ENCODE data around the gene SEPTIN3. TPM values are rescaled to one million over a fixed set of nuclear protein-coding genes. Genes with fewer than 3 reads are reported as not detected.

Gene SEPTIN3, protein sequence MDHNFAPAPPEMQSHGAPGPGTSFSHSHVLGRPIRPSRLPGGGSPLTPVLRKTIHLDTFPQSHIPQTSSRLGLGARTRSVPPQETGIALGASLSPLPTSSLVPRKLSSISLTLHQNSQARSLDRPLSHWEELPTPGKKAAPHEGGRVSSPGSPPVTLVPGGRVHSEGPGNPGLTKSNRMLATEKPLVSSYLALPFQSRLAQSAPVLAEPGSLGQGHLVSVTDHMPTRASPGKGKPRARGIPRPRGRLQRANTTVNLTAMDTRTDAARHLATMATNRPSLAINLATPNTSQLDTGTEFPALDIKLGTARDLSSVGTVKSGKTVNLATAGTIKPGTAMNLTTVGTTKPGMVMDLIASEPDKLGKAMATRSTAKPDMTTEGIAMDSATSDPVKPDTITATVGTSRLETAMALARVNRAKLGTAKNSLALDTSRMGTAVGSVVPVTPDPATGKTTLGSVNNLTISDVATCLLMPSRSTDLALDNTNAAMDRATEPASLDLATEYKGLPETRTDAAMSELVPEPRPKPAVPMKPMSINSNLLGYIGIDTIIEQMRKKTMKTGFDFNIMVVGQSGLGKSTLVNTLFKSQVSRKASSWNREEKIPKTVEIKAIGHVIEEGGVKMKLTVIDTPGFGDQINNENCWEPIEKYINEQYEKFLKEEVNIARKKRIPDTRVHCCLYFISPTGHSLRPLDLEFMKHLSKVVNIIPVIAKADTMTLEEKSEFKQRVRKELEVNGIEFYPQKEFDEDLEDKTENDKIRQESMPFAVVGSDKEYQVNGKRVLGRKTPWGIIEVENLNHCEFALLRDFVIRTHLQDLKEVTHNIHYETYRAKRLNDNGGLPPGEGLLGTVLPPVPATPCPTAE
- under 0.01 and 0.33 TPM in 2 replicates for total RNA-seq

DNA sequence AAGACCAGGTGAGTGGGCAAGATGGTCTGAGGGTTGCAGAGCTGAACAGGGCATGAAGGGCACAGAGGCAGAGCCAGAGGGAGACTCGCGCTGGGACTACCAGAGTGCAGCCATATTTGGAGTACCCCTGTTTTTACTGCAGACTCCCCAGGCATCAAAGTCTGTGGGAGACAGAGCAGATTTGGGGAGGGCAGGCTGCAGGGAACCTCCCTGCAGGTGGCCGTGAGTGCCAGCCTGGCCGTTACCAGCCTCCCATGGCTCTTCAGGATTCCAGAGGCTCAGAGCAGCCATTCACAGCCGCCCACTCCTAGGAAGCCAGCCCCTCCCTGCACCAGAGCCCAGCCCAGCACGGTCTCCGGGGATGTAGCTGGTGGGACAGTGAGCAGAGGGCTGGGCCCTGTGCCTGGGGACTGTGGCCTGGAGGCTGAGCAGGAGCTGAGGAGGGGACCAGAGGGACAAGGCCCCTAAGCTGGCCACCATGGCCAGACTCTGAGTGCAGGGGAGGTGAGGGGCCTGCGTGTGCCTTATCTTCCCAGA is at the start of gene SEPTIN3:
SEPTIN3 (plus strand) TSS at position 334 of the 537 bp plus-strand sequence. CDS start 2,050 bp downstream, outside the sequence.

DNA sequence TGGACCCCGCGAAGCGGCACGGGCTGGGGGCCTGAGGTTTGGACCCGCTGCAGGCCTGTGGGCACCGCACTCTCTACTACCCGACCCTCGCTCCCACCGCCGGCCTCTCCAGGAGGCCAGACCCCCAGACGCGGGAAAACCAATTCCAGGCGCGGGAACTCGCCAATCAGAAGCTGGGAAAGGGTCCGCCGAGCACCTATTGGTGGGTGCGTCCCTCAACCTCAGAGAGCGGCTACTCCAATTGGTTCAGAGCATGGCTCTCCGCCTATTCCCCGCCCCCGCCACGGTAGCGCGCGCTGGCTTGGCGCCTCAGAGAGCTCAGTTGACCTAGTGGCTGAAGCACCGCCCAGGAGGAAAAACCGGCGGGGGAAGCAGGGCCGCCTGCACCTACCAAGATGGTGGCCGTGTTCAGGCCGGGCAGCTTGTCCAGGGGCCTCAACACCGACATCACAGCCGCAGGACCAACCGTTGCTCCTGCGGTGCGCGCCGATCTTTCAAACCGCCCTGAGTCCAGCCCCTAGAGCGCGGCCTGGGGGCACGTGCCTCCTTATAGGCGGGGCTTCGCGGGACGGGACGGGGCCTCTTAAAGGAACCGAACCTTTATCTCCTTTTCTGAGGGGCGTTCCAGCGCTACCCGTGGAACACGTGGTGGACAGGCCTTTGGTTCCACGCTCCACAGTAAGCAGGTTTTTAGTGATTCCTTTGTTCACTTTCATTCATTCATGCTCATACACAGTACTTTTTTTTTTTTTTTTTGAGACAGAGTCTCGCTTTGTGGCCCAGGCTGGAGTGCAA is 22.4 kb upstream of the SEPTIN3 start, which contains the start of gene CENPM:
CENPM (minus strand) TSS at position 524 of the 795 bp plus-strand sequence; CDS start at position 448, 76 bp downstream.

DNA sequence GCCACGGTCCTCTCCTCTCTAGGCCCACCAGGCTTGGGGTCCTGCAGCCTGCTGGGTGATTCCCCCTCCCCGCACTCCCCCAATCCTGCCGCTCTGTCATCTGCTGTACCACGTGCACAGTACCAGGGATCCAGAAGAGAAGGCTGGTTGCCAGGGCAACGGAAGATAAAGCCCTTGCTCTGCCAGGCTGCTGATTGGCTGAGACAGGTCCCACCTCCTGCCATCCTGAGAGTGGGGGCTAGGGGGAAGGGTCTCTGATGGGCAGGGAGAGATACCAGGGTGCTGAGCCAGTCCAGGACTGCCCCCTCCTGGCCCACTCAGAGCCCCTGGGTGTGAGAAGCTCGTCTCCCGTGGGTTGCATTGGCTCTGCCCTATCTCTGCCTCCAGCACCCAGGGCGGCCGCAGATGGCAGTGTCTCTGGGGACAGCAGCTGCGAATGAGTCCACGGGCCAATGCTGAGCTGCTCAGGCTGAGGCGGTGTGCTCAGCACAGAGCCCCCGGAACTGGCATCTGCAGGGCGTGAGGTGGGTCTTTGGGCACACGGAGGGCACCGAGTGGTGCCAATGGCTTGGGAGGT is 17.3 kb upstream of the SEPTIN3 start, which contains the start of gene SMIM45:
SMIM45 (plus strand) TSS at position 253 of the 577 bp plus-strand sequence.

DNA sequence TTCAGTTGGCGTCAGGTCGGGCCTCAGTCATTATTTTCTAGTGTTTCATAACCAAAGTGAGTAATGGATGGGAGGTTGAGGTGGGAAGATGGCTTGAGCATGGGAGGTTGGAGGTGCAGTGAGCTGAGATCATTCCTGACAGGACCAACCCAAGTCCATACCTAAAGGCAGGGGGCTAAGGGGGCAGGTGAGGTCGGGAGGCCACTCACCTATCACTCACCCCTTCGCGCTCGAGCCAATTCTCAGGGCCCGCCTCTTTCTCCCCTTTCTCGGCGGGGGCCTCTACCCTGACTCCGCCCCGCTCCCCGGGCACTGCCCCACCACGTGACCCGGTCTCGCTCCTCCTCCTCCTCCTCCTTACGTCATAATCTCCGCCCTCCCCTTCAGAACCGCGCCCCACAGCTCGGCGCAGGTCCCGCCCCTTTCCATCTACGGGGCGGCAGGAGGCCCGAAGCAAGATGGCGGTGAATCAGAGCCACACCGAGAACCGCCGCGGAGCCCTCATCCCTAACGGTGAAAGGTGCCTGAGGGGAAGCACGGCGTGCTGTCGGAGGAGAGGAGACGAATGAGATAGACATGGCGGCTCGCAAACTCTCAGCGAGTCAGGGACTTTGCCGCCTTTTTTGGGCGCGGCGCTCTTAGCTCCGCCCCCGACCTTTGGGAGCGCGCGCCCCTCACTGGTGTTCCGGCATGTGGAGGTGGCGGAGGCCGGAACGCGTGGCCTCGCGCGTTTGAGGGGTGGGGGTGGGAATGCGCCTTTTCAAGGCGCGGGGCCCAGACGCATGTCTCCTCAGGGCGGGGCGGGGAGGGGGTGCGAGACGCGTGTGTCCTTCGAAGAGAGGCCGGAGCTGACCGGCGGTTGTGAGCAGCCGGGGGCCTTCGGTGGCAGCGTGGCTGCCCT is 29.4 kb downstream of the SEPTIN3 start, which contains the start of gene WBP2NL:
WBP2NL (plus strand) TSS at position 428 of the 901 bp plus-strand sequence; CDS start at position 459, 31 bp downstream.

Other genes starting within 250 kb of the SEPTIN3 start
- 6.8 and 8.9 TPM in 2 replicates for gene CCDC134, start 168.8 kb upstream of the SEPTIN3 start, total RNA-seq
- 60.7 and 83.5 TPM in 2 replicates for gene SREBF2, start 136.3 kb upstream of the SEPTIN3 start, total RNA-seq
- gene SHISA8, start 54.4 kb upstream of the SEPTIN3 start, total RNA-seq = not detected in 2 replicates
- gene TNFRSF13C, start 42.6 kb upstream of the SEPTIN3 start, total RNA-seq = 0.15 and 0.17 TPM in 2 replicates
- gene CENPM, start 22.3 kb upstream of the SEPTIN3 start, total RNA-seq = 3.5 and 33.3 TPM in 2 replicates
- 0.73 and 1.7 TPM in 2 replicates for gene WBP2NL, start 29.3 kb downstream of the SEPTIN3 start, total RNA-seq
- 58.4 and 59.1 TPM in 2 replicates for gene NAGA, start 101.4 kb downstream of the SEPTIN3 start, total RNA-seq
- gene PHETA2, start 104.8 kb downstream of the SEPTIN3 start, total RNA-seq = 14.1 and 26.8 TPM in 2 replicates
- 4.1 and 6.7 TPM in 2 replicates for gene SMDT1, start 110.3 kb downstream of the SEPTIN3 start, total RNA-seq
- 34.6 and 86.8 TPM in 2 replicates for gene NDUFA6, start 121.3 kb downstream of the SEPTIN3 start, total RNA-seq
- gene CYP2D6, start 161.4 kb downstream of the SEPTIN3 start, total RNA-seq = 0.15 and 0.33 TPM in 2 replicates